AML-193 (cell line): Measurements from ENCODE around the gene TMED10.
"Not testable (repeated sequence)": the region's sequence is repeated elsewhere in the genome, so short reads cannot be mapped to it uniquely, and the experiment has no call there.

ENCODE experiments used
- DNase-seq, 2 experiments: peaks; one replicate each; lab custom pipeline; 2025; lab: John Stamatoyannopoulos, UW

The TMED10 gene

GRCh38 chr14:75190023-75190422 lies 13.6 kb upstream of the TMED10 start:
- DNase-seq: no peak

- peak; percentile 98 for DNase-seq
These were observed 12.3 kb upstream of the TMED10 start for GRCh38 chr14:75188520-75189268.

GRCh38 chr14:75188086-75188485 lies 11.7 kb upstream of the TMED10 start:
- no peak for DNase-seq

- DNase-seq: no peak
These were observed 10.5 kb upstream of the TMED10 start for GRCh38 chr14:75186953-75187352.

- DNase-seq: no peak
These were observed 9.0 kb upstream of the TMED10 start for GRCh38 chr14:75185251-75186040.

GRCh38 chr14:75184492-75184891 lies 8.1 kb upstream of the TMED10 start:
- peak; percentile 56 to 62 for DNase-seq

GRCh38 chr14:75184039-75184438 lies 7.6 kb upstream of the TMED10 start:
- DNase-seq: no peak

GRCh38 chr14:75183225-75183624 lies 6.8 kb upstream of the TMED10 start:
- DNase-seq: no peak

- peak; percentile 77 to 81 for DNase-seq
These were observed 6.4 kb upstream of the TMED10 start for GRCh38 chr14:75182821-75183220.

- DNase-seq: not testable (repeated sequence)
These were observed 5.8 kb upstream of the TMED10 start for GRCh38 chr14:75182163-75182562.

- no peak for DNase-seq
These were observed 5.1 kb upstream of the TMED10 start for GRCh38 chr14:75181293-75182062.

- no peak for DNase-seq
These were observed 703 bp downstream of the TMED10 start for GRCh38 chr14:75175677-75176141.

GRCh38 chr14:75174066-75174465 lies 2.3 kb downstream of the TMED10 start:
- DNase-seq: no peak

- no peak for DNase-seq
These were observed 5.6 kb downstream of the TMED10 start for GRCh38 chr14:75170772-75171171.

- no peak for DNase-seq
These were observed 7.7 kb downstream of the TMED10 start for GRCh38 chr14:75168586-75169335.

GRCh38 chr14:75167325-75167724 lies 9.1 kb downstream of the TMED10 start:
- no peak for DNase-seq

- DNase-seq: no peak
These were observed 10.6 kb downstream of the TMED10 start for GRCh38 chr14:75165586-75166391.

- no peak for DNase-seq
These were observed 11.6 kb downstream of the TMED10 start for GRCh38 chr14:75164809-75165208.

GRCh38 chr14:75163677-75164076 lies 12.7 kb downstream of the TMED10 start:
- no peak for DNase-seq

GRCh38 chr14:75162631-75163030 lies 13.8 kb downstream of the TMED10 start:
- no peak for DNase-seq
